Astrocyte of the spinal cord (primary cell): ENCODE results near the gene ADAMTSL1.

Experiments
- DNase-seq: peaks from one replicate; pipeline ENCODE4 v3.0.0; 2011; ENCODE audit warnings: low read depth, low spot score
- H3K4me3 ChIP-seq: 2 replicates; pipeline ENCODE4 v1.5.1; 2011; ENCODE audit warnings: low read depth, mild to moderate bottlenecking, low read length, moderate library complexity
- in situ Hi-C: cut with HindIII; loops from 2 replicates; pipeline ENCODE4 v1.10.0; 2017; ENCODE audit warnings: low sequenced_read_pairs
- TF ChIP-seq, protein P1 (sequence below): IDR thresholded peaks from 2 replicates; pipeline ENCODE4 v1.5.1; 2012; ENCODE audit warnings: low read depth, mild to moderate bottlenecking, low read length, inconsistent platforms

Gene ADAMTSL1

GRCh38 chr9:18907927-18908625 is 434.1 kb downstream of the ADAMTSL1 start:
- H3K4me3 ChIP-seq = no peak overlapping the region
- TF ChIP-seq, protein P1, sequence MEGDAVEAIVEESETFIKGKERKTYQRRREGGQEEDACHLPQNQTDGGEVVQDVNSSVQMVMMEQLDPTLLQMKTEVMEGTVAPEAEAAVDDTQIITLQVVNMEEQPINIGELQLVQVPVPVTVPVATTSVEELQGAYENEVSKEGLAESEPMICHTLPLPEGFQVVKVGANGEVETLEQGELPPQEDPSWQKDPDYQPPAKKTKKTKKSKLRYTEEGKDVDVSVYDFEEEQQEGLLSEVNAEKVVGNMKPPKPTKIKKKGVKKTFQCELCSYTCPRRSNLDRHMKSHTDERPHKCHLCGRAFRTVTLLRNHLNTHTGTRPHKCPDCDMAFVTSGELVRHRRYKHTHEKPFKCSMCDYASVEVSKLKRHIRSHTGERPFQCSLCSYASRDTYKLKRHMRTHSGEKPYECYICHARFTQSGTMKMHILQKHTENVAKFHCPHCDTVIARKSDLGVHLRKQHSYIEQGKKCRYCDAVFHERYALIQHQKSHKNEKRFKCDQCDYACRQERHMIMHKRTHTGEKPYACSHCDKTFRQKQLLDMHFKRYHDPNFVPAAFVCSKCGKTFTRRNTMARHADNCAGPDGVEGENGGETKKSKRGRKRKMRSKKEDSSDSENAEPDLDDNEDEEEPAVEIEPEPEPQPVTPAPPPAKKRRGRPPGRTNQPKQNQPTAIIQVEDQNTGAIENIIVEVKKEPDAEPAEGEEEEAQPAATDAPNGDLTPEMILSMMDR = no peak
- no peak for DNase-seq
- in situ Hi-C loops = no loop called here

- no peak for DNase-seq
- in situ Hi-C loops = no loop called here
- H3K4me3 ChIP-seq = no peak overlapping the region
- TF ChIP-seq, protein P1 = no peak
Observed at GRCh38 chr9:18909140-18910018, 435.4 kb downstream of the ADAMTSL1 start.

- TF ChIP-seq, protein P1 = no peak
- in situ Hi-C loops = no loop called here
- H3K4me3 ChIP-seq = no peak overlapping the region
- DNase-seq = peak; percentile 31
Observed at GRCh38 chr9:18910435-18910834, 436.5 kb downstream of the ADAMTSL1 start.

- in situ Hi-C loops = no loop called here
- TF ChIP-seq, protein P1 = no peak
- no peak for DNase-seq
- no peak overlapping the region for H3K4me3 ChIP-seq
Observed at GRCh38 chr9:18910916-18911315, 437.0 kb downstream of the ADAMTSL1 start.

DNA sequence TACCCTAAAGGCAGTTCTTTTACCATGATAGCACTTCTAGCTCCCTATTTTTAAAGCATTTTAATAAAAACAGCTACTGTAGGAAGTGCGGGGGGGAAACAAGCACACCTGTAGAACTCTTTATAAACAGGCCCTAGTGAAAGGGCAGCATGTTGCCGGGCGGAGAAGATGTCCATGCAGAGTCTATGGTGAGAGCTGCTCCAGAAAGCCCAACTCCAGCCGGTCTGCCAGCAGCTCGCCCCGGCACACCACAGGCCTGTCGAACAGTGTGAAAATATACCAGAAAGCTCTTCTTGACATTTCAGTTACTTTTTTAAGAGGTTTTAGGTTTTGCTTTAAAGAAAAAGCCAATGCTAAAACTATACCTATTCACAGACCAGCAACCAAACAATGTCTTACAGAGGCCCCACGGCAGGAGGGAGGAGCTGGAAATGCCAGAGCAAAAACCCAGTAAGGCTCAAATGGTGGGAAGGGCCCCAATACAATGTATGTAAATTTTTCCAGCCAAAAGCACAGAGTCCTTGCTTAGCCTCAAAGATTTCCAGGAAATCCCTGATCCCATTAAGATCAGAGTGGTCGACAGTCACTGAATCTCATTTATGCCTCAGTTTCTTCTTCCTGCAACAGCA is 437.9 kb downstream of the ADAMTSL1 start:
- TF ChIP-seq, protein P1 = no peak
- DNase-seq = no peak
- no peak overlapping the region for H3K4me3 ChIP-seq
- in situ Hi-C loops = no loop called here
